Mammary epithelial cell (primary cell): Measurements from ENCODE around the gene CELA2B.

Experiments
- EZH2 ChIP-seq: IDR thresholded peaks from 2 replicates; pipeline ENCODE4 v1.6.1; 2012; ENCODE audit warnings: low read length, inconsistent platforms, borderline replicate concordance
- TF ChIP-seq, protein P1 (sequence below), 2 donors: IDR thresholded peaks in 1 of 2; conservative IDR thresholded peaks in 1 of 2; 2 replicates each; pipeline ENCODE4 v1.5.1; 2011 to 2012; ENCODE audit warnings: inconsistent platforms in 2 of 2, low read length in 2 of 2, mild to moderate bottlenecking in 2 of 2, control low read depth in 1 of 2, low read depth in 1 of 2; ENCODE audit not compliant: insufficient read depth in 1 of 2; ENCODE audit errors: extremely low read depth in 1 of 2

DNA sequence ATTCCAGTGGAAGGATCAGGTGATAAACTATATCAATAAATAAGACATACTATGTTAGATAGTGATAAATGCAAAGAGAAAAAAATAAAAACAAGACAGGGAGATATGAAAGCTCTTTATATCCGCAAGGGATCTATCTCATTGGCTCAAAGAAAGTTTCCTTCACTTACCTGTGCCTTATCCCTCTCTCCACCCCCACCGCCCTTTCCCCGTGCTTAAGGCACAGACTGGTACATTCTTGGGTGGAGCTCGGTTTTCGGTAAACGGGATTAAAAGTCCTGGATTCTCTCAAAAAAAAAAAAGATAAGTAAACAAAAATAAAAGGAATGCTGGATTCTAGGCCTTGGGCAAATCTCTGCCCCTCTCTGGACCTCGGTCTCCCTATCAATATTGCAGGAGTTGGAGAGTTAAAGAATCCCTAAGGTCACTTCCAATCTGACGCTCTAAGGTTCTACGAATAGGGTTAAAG is 50.2 kb downstream of the CELA2B start:
- TF ChIP-seq, protein P1, sequence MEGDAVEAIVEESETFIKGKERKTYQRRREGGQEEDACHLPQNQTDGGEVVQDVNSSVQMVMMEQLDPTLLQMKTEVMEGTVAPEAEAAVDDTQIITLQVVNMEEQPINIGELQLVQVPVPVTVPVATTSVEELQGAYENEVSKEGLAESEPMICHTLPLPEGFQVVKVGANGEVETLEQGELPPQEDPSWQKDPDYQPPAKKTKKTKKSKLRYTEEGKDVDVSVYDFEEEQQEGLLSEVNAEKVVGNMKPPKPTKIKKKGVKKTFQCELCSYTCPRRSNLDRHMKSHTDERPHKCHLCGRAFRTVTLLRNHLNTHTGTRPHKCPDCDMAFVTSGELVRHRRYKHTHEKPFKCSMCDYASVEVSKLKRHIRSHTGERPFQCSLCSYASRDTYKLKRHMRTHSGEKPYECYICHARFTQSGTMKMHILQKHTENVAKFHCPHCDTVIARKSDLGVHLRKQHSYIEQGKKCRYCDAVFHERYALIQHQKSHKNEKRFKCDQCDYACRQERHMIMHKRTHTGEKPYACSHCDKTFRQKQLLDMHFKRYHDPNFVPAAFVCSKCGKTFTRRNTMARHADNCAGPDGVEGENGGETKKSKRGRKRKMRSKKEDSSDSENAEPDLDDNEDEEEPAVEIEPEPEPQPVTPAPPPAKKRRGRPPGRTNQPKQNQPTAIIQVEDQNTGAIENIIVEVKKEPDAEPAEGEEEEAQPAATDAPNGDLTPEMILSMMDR (conservative IDR thresholded peaks at IDR 0.05 in 1 of 2, IDR thresholded peaks at IDR 0.05 in 1 of 2; ENCODE audit: extremely low read depth in 1 of 2, insufficient read depth in 1 of 2, low read depth in 1 of 2, low read length in 2 of 2), result no peak
- no peak for TF ChIP-seq EZH2
